SK-N-SH (cell line): Measurements from ENCODE around the gene WHRN.

Experiments used
- CTCF ChIP-seq: fragments of 200-600 bp; sonication (generic); IDR thresholded peaks from 2 replicates; pipeline ENCODE4 v1.6.1; 2017; ENCODE audit warnings: antibody characterized with exemption, mild to moderate bottlenecking, moderate library complexity
- ELF1 ChIP-seq: IDR thresholded peaks from 2 replicates; pipeline ENCODE4 v1.4.0; 2012
- EP300 ChIP-seq, 2 experiments: IDR thresholded peaks; 2 replicates each; pipeline versions ENCODE4 v1.4.0 to v1.6.1; 2012; ENCODE audit warnings: borderline replicate concordance in 1 of 2, low read depth in 1 of 2, low read length in 1 of 2
- FOSL2 ChIP-seq: IDR thresholded peaks from 2 replicates; pipeline ENCODE4 v1.4.0; 2012; ENCODE audit warnings: low read depth, mild to moderate bottlenecking, moderate library complexity, borderline replicate concordance
- FOXJ3 ChIP-seq: sonication (generic); formaldehyde crosslinking; IDR thresholded peaks from 2 replicates; pipeline ENCODE4 v1.5.1; 2020; ENCODE audit warnings: mild to moderate bottlenecking, missing genetic modification reagents
- GABPA ChIP-seq: IDR thresholded peaks from 2 replicates; pipeline ENCODE4 v1.4.0; 2012; ENCODE audit warnings: low read depth, mild to moderate bottlenecking
- JUND ChIP-seq: IDR thresholded peaks from 2 replicates; pipeline ENCODE4 v1.4.0; 2012
- MAX ChIP-seq: IDR thresholded peaks from 2 replicates; pipeline ENCODE4 v1.4.0; 2012; ENCODE audit warnings: low read depth
- NRF1 ChIP-seq: IDR thresholded peaks from 2 replicates; pipeline ENCODE4 v1.6.1; 2012; ENCODE audit warnings: low read depth, mild to moderate bottlenecking, low read length
- POLR2AphosphoS5 ChIP-seq: IDR thresholded peaks from 2 replicates; pipeline ENCODE4 v1.6.1; 2012; ENCODE audit warnings: low read depth, low read length
- TCF12 ChIP-seq: IDR thresholded peaks from 2 replicates; pipeline ENCODE4 v1.4.0; 2012

GRCh38 chr9:114416290-114416689 is 89.0 kb downstream of the WHRN start:
- TF ChIP-seq EP300 (IDR thresholded peaks at IDR 0.05; ENCODE audit: borderline replicate concordance in 1 of 2, low read depth in 1 of 2, low read length in 1 of 2): no peak
- no peak for TF ChIP-seq ELF1
- TF ChIP-seq TCF12: no peak
- TF ChIP-seq CTCF: no peak
- no peak for TF ChIP-seq GABPA
- no peak for TF ChIP-seq MAX
- TF ChIP-seq FOXJ3: no peak
- no peak for TF ChIP-seq FOSL2
- no peak for TF ChIP-seq NRF1
- TF ChIP-seq POLR2AphosphoS5: no peak
- no peak for TF ChIP-seq JUND
